Fibroblast of upper back skin (primary cell): Measurements from ENCODE around the gene LSM3.

Source experiments
- DNase-seq: peaks from one replicate; pipeline ENCODE4 v3.0.0-alpha.2; 2013

Gene LSM3

DNA sequence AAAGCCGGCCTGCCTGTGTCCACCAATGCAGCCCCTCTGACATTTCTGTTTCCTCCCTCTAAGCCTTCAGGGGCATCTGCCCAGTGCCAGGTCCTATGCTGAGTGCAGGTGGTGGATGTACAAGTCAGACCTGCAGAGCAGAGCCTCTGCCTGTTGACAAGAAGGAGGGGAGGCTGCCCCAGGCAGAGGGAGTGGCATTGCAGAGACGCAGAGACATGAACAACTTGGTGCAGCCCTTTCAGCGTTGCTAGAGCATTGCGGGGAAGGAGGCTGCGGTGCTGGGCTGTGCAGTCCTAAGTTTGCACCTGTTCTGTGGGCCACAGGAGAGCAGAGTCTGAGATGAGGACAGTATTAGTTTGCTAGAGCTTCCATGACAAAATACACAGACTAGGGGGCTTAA lies 65.2 kb downstream of the LSM3 start:
- DNase-seq, result no peak

DNA sequence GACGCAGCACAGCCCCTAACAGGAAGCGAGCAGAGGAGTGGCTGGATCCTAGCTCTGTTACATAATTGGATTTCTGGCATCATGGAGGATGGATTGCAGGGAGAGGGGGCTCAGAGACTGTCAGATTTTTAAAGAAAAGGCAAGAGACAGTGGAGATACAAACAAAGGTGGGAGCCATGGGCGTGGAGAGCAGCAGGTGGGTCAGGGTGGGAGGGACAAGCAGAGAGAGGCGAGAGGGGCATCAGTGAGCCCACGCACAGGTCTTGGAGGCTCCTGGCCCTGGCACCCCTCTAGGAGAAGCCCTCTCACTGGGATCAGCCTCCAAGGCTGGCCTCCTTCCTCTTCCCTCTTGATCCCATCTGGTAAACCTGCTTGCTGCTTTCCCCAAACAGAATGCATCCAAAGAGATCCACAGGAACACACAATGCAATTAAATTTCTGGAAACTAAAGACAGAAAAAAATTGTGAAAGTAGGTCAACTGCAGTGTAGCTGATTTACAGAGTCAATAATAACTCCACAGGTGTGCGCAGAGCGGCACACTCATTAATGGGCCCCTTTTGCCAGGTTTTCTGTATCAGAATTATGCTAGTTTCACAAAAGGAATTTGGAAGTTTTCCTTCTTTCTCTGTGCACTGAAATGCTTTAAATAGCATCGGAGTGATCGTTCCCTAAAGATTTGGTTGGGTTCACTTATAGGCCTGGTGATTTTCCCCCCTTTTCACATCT lies 66.1 kb downstream of the LSM3 start:
- no peak for DNase-seq

DNA sequence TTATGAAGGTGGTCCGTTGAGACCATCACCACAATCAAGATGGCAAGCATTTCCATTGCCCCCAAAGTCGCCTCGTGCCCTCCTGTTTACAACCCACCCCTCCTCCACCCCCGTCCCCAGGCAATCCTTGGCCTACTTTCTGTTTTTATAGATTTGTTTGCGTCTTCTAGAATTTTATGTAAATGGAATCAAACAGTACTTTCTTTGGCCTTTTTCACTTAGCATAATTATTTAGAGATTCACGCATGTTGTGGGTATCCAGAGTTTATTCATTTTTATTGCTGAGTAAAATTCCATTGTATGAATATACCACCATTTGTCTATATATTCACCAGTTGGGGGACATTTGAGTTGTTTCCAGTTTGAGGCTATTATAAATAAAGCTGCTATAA lies 66.6 kb downstream of the LSM3 start:
- no peak for DNase-seq

DNA sequence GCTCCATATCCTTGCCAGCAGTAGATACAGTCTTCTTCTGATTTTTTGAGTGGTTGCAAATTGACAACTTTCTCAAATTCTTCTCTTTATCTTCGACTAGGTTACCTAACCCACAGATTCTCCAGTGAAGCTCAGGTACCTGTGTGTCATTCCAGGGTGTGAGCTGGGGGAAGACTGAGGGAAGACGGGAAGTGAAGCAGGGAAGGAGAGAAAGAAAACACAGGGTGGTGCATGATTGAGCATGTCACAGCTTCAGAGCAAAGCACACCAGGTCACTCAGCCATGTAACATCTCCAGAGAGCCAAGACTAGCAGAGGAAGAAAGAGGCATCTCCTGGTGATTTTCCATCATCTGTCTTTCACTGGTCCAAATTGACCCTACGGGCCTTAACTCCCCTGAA lies 67.2 kb downstream of the LSM3 start:
- no peak for DNase-seq

DNA sequence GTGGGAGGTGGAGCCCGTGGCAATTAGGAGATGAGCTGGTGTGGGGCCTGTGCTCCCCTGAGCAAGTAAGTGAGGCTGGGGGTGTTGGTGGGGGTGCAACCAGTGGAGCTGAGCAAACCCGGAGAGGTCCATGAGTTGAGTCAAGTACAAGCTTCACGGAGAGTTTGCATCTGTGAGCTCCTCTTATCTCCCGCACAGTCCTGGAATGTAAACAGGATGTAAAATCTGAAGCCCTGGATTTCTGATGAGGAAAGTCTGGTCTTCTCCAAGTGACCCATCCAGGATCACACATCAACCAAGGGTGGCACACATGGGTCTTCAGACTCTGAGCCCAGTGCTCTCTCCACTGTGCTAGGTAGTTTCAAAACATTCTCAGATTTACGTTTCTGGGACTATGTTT lies 67.8 kb downstream of the LSM3 start:
- no peak for DNase-seq

DNA sequence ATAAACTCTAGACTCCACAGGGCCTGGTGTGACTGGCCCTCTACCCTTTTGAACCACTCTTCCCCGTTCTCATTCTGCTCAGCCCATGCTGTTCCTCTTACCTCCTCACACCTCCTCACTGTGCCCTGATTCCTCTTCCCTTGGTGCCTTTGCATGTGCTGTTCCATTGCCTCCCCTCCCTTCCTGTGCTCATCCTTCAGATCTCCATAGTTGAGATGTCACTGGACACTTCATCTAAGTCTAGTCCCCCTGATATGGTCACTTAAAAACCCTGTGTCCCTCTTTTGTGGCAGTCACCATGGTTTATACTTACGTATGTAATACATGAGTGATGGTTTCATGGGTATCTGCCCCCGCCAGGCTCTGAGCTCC lies 69.8 kb downstream of the LSM3 start:
- DNase-seq, result no peak

DNA sequence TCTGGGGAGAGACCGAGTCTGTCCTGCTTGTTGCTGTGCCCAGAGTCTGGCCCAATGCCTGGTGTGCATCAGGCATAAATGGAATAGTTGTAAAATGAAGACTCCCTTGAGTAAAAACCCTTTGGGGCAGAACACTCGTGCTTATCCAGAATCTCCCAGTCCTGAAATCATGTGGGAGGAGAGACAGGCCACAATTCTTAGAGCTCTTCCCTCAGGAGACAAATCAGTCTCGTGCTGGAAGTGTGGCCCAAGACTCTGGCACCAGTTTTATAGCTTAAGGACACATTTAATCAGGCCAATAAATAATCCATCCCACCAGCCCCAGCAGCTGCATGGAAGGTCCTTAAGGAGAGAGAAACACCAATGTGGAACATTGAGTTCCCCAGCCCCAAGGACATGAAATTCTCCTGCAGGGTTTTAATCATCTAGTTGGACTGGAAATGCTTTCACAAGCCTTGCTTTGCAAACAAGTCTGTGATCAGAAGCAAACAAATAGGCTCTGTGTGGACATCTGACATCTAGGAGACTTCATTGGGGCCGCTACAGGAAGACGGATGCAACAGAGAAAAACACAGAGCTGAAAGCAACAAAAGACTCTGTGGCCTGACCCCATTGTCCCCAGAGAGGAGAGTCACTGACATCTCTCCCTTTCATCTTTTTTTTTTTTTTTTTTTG lies 70.4 kb downstream of the LSM3 start:
- no peak for DNase-seq
